Measurements from ENCODE around the gene KRTAP2-3.
"Not testable (repeated sequence)": the region's sequence is repeated elsewhere in the genome, so short reads cannot be mapped to it uniquely, and the experiment has no call there.

Gene KRTAP2-3

GRCh38 chr17:41098481-41098880 is 38.6 kb upstream of the KRTAP2-3 start:
- TF ChIP-seq CTCF (IDR thresholded peaks at IDR 0.05; ENCODE audit: low read depth, low read length) = no peak
- TF ChIP-seq POLR2A (IDR thresholded peaks at IDR 0.05; ENCODE audit: extremely low read depth, insufficient read length) = no peak
- no peak for TF ChIP-seq MYC (IDR thresholded peaks at IDR 0.05; ENCODE audit: low read depth, low read length)
- no peak for TF ChIP-seq MAX (IDR thresholded peaks at IDR 0.05; ENCODE audit: low read depth, low read length)
- no peak overlapping the region for H3K4me3 ChIP-seq (ENCODE audit: low read depth, low read length)
- no peak for DNase-seq (ENCODE audit: low read depth)

- no peak for DNase-seq (ENCODE audit: low read depth)
- no peak within 1 kb of the TSS for H3K4me3 ChIP-seq (ENCODE audit: low read depth, low read length)
- TF ChIP-seq POLR2A (IDR thresholded peaks at IDR 0.05; ENCODE audit: extremely low read depth, insufficient read length) = no peak
- TF ChIP-seq MYC (IDR thresholded peaks at IDR 0.05; ENCODE audit: low read depth, low read length) = no peak
- TF ChIP-seq MAX (IDR thresholded peaks at IDR 0.05; ENCODE audit: low read depth, low read length) = no peak
- TF ChIP-seq CTCF (IDR thresholded peaks at IDR 0.05; ENCODE audit: low read depth, low read length) = no peak
These were observed 38.1 kb upstream of the KRTAP2-3 start, which contains the start of gene KRTAP4-8 for GRCh38 chr17:41098042-41098441. KRTAP4-8 (minus strand) TSS chr17:41098142; CDS start chr17:41098084, 58 bp downstream.

GRCh38 chr17:41096055-41096454 is 36.1 kb upstream of the KRTAP2-3 start:
- no peak overlapping the region for H3K4me3 ChIP-seq (ENCODE audit: low read depth, low read length)
- no peak for DNase-seq (ENCODE audit: low read depth)
- TF ChIP-seq MYC (IDR thresholded peaks at IDR 0.05; ENCODE audit: low read depth, low read length) (no peak), CTCF (IDR thresholded peaks at IDR 0.05; ENCODE audit: low read depth, low read length) (no peak), POLR2A (IDR thresholded peaks at IDR 0.05; ENCODE audit: extremely low read depth, insufficient read length) (no peak), MAX (IDR thresholded peaks at IDR 0.05; ENCODE audit: low read depth, low read length) (no peak)

- not testable (repeated sequence) for H3K4me3 ChIP-seq (ENCODE audit: low read depth, low read length); DNase-seq (ENCODE audit: low read depth)
These were observed 28.9 kb upstream of the KRTAP2-3 start for GRCh38 chr17:41088760-41089352.

- H3K4me3 ChIP-seq (ENCODE audit: low read depth, low read length); DNase-seq (ENCODE audit: low read depth): not testable (repeated sequence)
These were observed 24.4 kb upstream of the KRTAP2-3 start, which contains the start of gene KRTAP4-7 for GRCh38 chr17:41084100-41084856. KRTAP4-7 (plus strand) TSS chr17:41084150; CDS start chr17:41084207, 57 bp downstream.

- not testable (repeated sequence) for DNase-seq (ENCODE audit: low read depth); H3K4me3 ChIP-seq (ENCODE audit: low read depth, low read length)
These were observed 23.5 kb upstream of the KRTAP2-3 start for GRCh38 chr17:41083427-41083826.

- H3K4me3 ChIP-seq (ENCODE audit: low read depth, low read length) = no peak overlapping the region
- no peak for TF ChIP-seq MYC (IDR thresholded peaks at IDR 0.05; ENCODE audit: low read depth, low read length)
- TF ChIP-seq MAX (IDR thresholded peaks at IDR 0.05; ENCODE audit: low read depth, low read length) = no peak
- no peak for TF ChIP-seq CTCF (IDR thresholded peaks at IDR 0.05; ENCODE audit: low read depth, low read length)
- no peak for TF ChIP-seq POLR2A (IDR thresholded peaks at IDR 0.05; ENCODE audit: extremely low read depth, insufficient read length)
- no peak for DNase-seq (ENCODE audit: low read depth)
These were observed 22.7 kb upstream of the KRTAP2-3 start for GRCh38 chr17:41082626-41083025.
